ENCODE measurements around the gene SLC22A8.

Gene SLC22A8

DNA sequence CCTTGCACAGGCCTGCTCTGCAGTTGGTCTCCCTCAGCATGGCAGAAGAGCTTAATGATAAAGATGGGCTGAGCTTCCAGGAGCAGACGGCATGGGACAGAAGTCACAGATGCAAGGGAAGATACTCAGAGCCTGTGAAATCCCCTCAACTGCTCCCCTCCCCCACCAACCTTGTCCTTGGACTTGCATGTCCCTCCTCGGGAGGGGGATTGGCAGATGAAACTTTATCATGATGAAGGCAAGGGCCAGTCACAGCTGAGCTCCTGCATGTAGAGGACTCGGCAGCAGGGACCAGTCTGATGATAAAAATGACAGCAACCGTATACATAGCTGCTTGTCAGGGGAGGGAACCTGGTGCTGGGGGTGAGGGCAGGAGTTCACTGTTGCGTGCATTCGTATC lies 6.8 kb upstream of the SLC22A8 start:
- TF ChIP-seq CTCF (IDR thresholded peaks at IDR 0.05), result no peak
- no peak for DNase-seq (ENCODE audit: low spot score)
- Histone ChIP-seq H3K27ac (no peak overlapping the region), H3K4me3 (no peak overlapping the region)

DNA sequence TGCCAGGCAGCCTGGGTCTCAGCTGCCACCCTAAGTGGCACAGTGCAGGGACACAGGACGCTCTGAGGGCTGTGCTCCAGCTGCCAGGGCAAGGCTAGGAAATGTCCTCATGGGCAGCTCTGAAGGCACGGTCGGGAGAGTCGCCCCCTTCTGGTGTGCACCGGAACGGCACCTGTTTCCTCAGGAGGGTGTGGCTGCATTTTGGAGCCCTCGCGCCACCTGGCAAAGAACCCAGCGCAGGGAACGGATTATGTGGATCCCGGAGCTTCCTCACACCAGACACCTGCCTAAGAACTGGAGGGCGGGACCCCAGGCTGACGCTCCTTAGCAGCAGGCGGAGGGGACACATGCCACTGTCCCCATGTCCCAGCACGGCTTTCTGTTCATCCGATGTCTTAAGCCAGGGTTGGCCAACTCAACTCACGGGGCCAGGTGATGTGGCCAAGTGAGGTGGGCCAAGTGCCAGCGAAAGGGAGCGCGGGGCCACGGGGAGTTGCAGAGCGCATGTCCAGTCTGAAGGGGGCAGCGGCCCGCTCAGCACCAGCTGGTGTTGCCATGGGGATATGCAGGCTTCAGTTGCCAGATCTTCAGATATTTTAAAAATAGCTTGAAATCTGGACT lies 5.1 kb upstream of the SLC22A8 start:
- Histone ChIP-seq H3K4me3 (no peak overlapping the region), H3K27ac (no peak overlapping the region)
- no peak for TF ChIP-seq CTCF (IDR thresholded peaks at IDR 0.05)
- no peak for DNase-seq (ENCODE audit: low spot score)

GRCh38 chr11:63019506-63019905 lies 3.9 kb upstream of the SLC22A8 start:
- no peak overlapping the region for H3K27ac ChIP-seq
- DNase-seq (ENCODE audit: low spot score), result no peak
- TF ChIP-seq CTCF (IDR thresholded peaks at IDR 0.05), result no peak
- no peak overlapping the region for H3K4me3 ChIP-seq

DNA sequence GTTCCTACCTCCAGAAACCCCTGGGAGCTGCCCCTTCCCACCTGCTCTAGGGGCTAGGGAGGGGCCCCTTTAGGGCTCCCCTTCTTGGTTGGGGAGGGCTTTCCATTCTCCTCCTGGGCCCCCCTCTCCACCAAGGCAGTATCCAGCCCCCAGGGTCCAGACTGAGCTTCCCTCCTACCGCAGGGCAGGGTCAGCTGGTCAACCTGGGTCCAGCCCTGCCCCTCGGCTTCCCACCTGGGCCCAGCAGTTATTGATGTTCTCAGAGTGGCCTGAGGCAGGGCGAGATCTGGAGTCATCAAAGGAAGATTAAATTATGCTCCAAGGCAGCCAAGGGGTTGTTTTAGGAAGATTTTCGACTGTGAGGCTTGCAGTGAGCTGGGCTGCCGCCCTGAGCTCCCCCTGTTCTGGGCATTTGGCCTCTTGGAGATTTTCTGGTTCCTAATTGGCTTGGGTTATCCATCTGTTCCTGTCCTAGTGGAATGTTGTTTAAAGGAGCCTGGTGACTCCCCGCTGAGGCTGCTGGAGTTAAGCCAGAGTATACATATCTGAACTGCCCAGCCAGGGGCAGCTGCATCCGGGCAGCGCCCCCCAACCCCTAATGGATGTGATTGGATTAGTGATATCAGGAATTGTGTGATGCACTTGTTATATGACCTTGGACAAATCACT lies 1.8 kb upstream of the SLC22A8 start:
- TF ChIP-seq CTCF (IDR thresholded peaks at IDR 0.05), result no peak
- Histone ChIP-seq H3K4me3 (no peak overlapping the region), H3K27ac (no peak overlapping the region)
- no peak for DNase-seq (ENCODE audit: low spot score)

- DNase-seq (ENCODE audit: low spot score), result no peak
- TF ChIP-seq CTCF (IDR thresholded peaks at IDR 0.05), result no peak
- H3K27ac ChIP-seq, result no peak overlapping the region
- H3K4me3 ChIP-seq, result no peak overlapping the region
Measured at GRCh38 chr11:63014408-63015055, 1.1 kb downstream of the SLC22A8 start.

- Histone ChIP-seq H3K27ac (no peak overlapping the region), H3K4me3 (no peak overlapping the region)
- TF ChIP-seq CTCF (IDR thresholded peaks at IDR 0.05), result no peak
- DNase-seq (ENCODE audit: low spot score), result no peak
Measured at GRCh38 chr11:63012839-63013238, 2.8 kb downstream of the SLC22A8 start.

GRCh38 chr11:63012430-63012829 lies 3.2 kb downstream of the SLC22A8 start:
- H3K27ac ChIP-seq, result no peak overlapping the region
- no peak for DNase-seq (ENCODE audit: low spot score)
- no peak for TF ChIP-seq CTCF (IDR thresholded peaks at IDR 0.05)
- no peak overlapping the region for H3K4me3 ChIP-seq

Data from coronary artery (tissue), 2 donors.